SK-N-SH treated with all-trans-retinoic acid at 6 μM for 48 hours (cell line): ENCODE results near the gene MAP7.
"Not testable (repeated sequence)": the region's sequence is repeated elsewhere in the genome, so short reads cannot be mapped to it uniquely, and the experiment has no call there.

Source experiments
- ATAC-seq: fragments of 200-7000 bp; cut with Tn5 transposase; 3 replicates; pipeline ENCODE4 v1.9.1; 2020; ENCODE audit warnings: mild to moderate bottlenecking, moderate library complexity
- CSDC2 ChIP-seq: fragments of 250-450 bp; sonication (Bioruptor Pico); IDR thresholded peaks from 2 replicates; pipeline ENCODE4 v1.5.0; 2020; ENCODE audit warnings: mild to moderate bottlenecking, moderate library complexity
- ESRRG ChIP-seq: fragments of 250-450 bp; sonication (Bioruptor Pico); IDR thresholded peaks from 2 replicates; pipeline ENCODE4 v1.6.1; 2021; ENCODE audit warnings: mild to moderate bottlenecking
- GLIS3 ChIP-seq: fragments of 250-450 bp; sonication (Bioruptor Pico); IDR thresholded peaks from 2 replicates; pipeline ENCODE4 v1.5.0; 2020; ENCODE audit warnings: mild to moderate bottlenecking, moderate library complexity
- OSR1 ChIP-seq: fragments of 250-450 bp; sonication (Bioruptor Pico); IDR thresholded peaks from 2 replicates; pipeline ENCODE4 v1.8.0; 2022; ENCODE audit warnings: moderate library complexity, mild to moderate bottlenecking, inconsistent platforms
- RARB ChIP-seq: fragments of 250-450 bp; sonication (Bioruptor Pico); IDR thresholded peaks from 2 replicates; pipeline ENCODE4 v1.8.0; 2021; ENCODE audit warnings: mild to moderate bottlenecking, moderate library complexity
- SNAI2 ChIP-seq: fragments of 250-450 bp; sonication (Bioruptor Pico); IDR thresholded peaks from 2 replicates; pipeline ENCODE4 v1.5.0; 2020; ENCODE audit warnings: mild to moderate bottlenecking, moderate library complexity
- TCF4 ChIP-seq: fragments of 250-450 bp; sonication (Bioruptor Pico); IDR thresholded peaks from 2 replicates; pipeline ENCODE4 v1.8.0; 2021; ENCODE audit warnings: mild to moderate bottlenecking, moderate library complexity, borderline replicate concordance
- ZC3H10 ChIP-seq: fragments of 250-450 bp; sonication (Bioruptor Pico); IDR thresholded peaks from 2 replicates; pipeline ENCODE4 v1.5.1; 2021; ENCODE audit warnings: mild to moderate bottlenecking, moderate library complexity
- ZFP3 ChIP-seq: fragments of 250-450 bp; sonication (Bioruptor Pico); IDR thresholded peaks from 2 replicates; pipeline ENCODE4 v1.5.0; 2020; ENCODE audit warnings: mild to moderate bottlenecking, moderate library complexity
- ZFP30 ChIP-seq: fragments of 450-650 bp; formaldehyde crosslinking; IDR thresholded peaks from 2 replicates; pipeline ENCODE4 v1.5.0; 2022; ENCODE audit warnings: mild to moderate bottlenecking, moderate library complexity
- ZNF565 ChIP-seq: fragments of 450-650 bp; formaldehyde crosslinking; conservative IDR thresholded peaks from 2 replicates; pipeline ENCODE4 v1.5.0; 2020; ENCODE audit warnings: low read depth, mild to moderate bottlenecking, moderate library complexity
- ZNF70 ChIP-seq: fragments of 450-650 bp; formaldehyde crosslinking; IDR thresholded peaks from 2 replicates; pipeline ENCODE4 v1.5.0; 2020; ENCODE audit warnings: mild to moderate bottlenecking, moderate library complexity
- ZNF8 ChIP-seq: fragments of 450-650 bp; formaldehyde crosslinking; IDR thresholded peaks from 2 replicates; pipeline ENCODE4 v1.5.0; 2020; ENCODE audit warnings: mild to moderate bottlenecking, moderate library complexity
- TF ChIP-seq, protein P1 (sequence below): fragments of 250-450 bp; sonication (Bioruptor Pico); IDR thresholded peaks from 2 replicates; pipeline ENCODE4 v1.5.1; 2021; ENCODE audit warnings: mild to moderate bottlenecking, moderate library complexity
- TF ChIP-seq, protein P2 (sequence below): fragments of 250-450 bp; sonication (Bioruptor Pico); IDR thresholded peaks from 2 replicates; pipeline ENCODE4 v1.8.0; 2021; ENCODE audit warnings: low read depth, mild to moderate bottlenecking, moderate library complexity, borderline replicate concordance
- TF ChIP-seq, protein P3 (sequence below): fragments of 250-450 bp; sonication (Bioruptor Pico); IDR thresholded peaks from 2 replicates; pipeline ENCODE4 v1.8.0; 2020; ENCODE audit warnings: mild to moderate bottlenecking, moderate library complexity, borderline replicate concordance
- TF ChIP-seq, protein P4 (sequence below): fragments of 250-450 bp; sonication (Bioruptor Pico); IDR thresholded peaks from 2 replicates; pipeline ENCODE4 v1.5.1; 2020; ENCODE audit warnings: low read depth, mild to moderate bottlenecking, moderate library complexity

The MAP7 gene

DNA sequence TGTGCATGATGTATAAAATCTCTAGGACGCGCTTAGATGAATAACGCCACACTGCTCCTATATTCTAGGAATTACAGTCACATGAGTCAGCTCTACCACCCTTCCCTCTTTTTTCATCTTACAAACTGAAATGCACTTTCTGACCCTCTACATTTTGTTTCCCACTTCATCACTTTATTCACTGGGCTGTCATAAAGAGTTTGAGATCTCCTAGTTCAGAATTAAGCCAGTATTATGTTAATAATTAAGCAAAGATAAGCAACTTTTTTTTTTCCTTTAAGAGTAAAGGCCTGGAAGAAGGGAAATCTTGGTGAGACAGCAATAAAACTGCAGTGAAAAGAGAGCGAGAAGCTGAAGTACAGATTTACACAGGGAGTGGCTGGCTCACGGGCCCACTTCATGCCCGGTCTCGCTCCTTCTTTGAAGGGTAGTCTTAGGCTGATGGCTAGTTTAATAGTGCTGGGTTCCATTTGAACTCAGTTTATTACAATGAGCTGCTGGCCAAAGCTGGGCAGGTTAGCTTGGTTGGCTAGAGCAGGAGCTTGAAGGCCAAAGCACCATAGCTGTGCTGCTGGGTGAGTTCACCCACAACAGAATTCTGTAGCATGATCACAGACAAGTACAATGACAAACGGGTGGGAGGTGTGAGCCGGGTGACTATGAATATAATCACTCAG, 110.6 kb downstream of the MAP7 start:
- ATAC-seq, result no peak
- TF ChIP-seq, protein P1, sequence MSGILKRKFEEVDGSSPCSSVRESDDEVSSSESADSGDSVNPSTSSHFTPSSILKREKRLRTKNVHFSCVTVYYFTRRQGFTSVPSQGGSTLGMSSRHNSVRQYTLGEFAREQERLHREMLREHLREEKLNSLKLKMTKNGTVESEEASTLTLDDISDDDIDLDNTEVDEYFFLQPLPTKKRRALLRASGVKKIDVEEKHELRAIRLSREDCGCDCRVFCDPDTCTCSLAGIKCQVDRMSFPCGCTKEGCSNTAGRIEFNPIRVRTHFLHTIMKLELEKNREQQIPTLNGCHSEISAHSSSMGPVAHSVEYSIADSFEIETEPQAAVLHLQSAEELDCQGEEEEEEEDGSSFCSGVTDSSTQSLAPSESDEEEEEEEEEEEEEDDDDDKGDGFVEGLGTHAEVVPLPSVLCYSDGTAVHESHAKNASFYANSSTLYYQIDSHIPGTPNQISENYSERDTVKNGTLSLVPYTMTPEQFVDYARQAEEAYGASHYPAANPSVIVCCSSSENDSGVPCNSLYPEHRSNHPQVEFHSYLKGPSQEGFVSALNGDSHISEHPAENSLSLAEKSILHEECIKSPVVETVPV, result no peak
- TF ChIP-seq CSDC2 (CRISPR knock-in tag), result no peak
- TF ChIP-seq ZNF8 (CRISPR knock-in tag), result no peak
- no peak for TF ChIP-seq SNAI2
- TF ChIP-seq, protein P2, sequence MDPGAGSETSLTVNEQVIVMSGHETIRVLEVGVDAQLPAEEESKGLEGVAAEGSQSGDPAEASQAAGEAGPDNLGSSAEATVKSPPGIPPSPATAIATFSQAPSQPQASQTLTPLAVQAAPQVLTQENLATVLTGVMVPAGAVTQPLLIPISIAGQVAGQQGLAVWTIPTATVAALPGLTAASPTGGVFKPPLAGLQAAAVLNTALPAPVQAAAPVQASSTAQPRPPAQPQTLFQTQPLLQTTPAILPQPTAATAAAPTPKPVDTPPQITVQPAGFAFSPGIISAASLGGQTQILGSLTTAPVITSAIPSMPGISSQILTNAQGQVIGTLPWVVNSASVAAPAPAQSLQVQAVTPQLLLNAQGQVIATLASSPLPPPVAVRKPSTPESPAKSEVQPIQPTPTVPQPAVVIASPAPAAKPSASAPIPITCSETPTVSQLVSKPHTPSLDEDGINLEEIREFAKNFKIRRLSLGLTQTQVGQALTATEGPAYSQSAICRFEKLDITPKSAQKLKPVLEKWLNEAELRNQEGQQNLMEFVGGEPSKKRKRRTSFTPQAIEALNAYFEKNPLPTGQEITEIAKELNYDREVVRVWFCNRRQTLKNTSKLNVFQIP (CRISPR knock-in tag), result no peak
- no peak for TF ChIP-seq ZNF565 (CRISPR knock-in tag)
- TF ChIP-seq ZNF70, result no peak
- no peak for TF ChIP-seq ZFP30 (CRISPR knock-in tag)
- TF ChIP-seq, all 23 proteins: peak for 0

DNA sequence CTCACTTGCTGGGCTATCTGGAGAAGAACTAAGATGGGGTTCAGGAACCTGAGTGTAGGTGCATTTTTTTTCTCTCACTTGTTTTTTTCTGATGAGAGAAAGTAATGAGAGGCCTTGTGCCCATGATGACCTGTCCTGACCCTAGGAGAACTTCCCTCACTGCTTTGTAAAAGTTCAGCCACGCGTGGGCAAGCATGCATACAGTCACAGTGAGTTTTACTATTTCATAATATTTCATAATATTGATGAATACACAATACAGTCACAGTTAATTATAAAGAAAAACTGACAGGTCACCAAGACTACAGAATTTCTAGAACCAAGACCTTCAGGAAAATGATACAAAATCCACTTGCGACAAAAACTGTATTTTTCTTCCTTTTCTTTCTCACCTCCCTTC, 111.8 kb downstream of the MAP7 start:
- no peak for ATAC-seq
- TF ChIP-seq ZFP3 (CRISPR knock-in tag), result no peak
- no peak for TF ChIP-seq ESRRG (CRISPR knock-in tag)
- TF ChIP-seq ZC3H10 (CRISPR knock-in tag), result no peak
- no peak for TF ChIP-seq GLIS3 (CRISPR knock-in tag)
- TF ChIP-seq RARB (CRISPR knock-in tag), result no peak
- no peak for TF ChIP-seq TCF4 (CRISPR knock-in tag)
- TF ChIP-seq, all 23 proteins: peak for 0

DNA sequence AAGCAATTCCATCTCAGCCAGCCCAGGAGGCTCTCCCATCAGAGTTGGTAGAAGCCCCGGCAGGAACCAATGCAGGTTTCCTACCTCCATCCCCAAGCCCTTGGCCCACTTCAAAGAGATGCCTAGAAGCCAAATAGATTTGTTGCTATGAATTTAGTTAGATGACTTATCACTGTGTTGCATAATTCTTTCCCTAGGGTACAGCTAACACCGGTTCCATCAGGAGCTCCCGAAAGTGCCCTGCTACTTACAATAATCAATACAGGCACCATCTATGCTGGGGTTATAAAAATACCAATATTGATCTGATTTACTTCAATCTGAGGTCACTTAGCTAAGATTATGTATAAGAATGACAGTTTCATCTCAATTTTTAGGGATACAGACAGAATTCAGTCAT, 113.0 kb downstream of the MAP7 start:
- ATAC-seq, result no peak
- no peak for TF ChIP-seq CSDC2 (CRISPR knock-in tag)
- no peak for TF ChIP-seq OSR1
- TF ChIP-seq, protein P3, sequence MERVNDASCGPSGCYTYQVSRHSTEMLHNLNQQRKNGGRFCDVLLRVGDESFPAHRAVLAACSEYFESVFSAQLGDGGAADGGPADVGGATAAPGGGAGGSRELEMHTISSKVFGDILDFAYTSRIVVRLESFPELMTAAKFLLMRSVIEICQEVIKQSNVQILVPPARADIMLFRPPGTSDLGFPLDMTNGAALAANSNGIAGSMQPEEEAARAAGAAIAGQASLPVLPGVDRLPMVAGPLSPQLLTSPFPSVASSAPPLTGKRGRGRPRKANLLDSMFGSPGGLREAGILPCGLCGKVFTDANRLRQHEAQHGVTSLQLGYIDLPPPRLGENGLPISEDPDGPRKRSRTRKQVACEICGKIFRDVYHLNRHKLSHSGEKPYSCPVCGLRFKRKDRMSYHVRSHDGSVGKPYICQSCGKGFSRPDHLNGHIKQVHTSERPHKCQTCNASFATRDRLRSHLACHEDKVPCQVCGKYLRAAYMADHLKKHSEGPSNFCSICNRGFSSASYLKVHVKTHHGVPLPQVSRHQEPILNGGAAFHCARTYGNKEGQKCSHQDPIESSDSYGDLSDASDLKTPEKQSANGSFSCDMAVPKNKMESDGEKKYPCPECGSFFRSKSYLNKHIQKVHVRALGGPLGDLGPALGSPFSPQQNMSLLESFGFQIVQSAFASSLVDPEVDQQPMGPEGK (CRISPR knock-in tag), result no peak
- TF ChIP-seq, protein P2 (CRISPR knock-in tag), result no peak
- TF ChIP-seq ZFP3 (CRISPR knock-in tag), result no peak

DNA sequence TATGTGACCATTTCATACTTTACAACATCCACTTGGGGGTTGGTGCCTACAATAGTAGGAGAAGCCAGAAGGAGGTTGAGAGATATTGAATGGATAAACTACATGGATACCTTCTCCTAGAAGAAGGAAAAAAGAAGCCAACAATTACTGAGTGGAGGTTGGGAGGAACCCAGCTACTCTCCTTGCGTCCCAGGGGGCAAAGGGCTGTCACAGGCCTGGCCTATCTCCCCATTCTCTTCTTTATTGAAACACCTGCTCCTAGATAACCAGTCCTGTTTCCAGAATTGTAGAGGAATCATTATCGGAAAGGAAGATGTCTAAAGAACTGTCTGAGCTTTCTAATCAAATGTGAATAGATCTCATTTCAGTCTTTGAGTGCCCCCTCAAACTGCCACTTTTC, 115.1 kb downstream of the MAP7 start:
- ATAC-seq, result no peak
- TF ChIP-seq ZNF8 (CRISPR knock-in tag) (no peak), ZNF70 (no peak), ZFP30 (CRISPR knock-in tag) (no peak), RARB (CRISPR knock-in tag) (no peak)
- TF ChIP-seq, protein P4, sequence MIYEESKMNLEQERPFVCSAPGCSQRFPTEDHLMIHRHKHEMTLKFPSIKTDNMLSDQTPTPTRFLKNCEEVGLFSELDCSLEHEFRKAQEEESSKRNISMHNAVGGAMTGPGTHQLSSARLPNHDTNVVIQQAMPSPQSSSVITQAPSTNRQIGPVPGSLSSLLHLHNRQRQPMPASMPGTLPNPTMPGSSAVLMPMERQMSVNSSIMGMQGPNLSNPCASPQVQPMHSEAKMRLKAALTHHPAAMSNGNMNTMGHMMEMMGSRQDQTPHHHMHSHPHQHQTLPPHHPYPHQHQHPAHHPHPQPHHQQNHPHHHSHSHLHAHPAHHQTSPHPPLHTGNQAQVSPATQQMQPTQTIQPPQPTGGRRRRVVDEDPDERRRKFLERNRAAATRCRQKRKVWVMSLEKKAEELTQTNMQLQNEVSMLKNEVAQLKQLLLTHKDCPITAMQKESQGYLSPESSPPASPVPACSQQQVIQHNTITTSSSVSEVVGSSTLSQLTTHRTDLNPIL, result no peak

DNA sequence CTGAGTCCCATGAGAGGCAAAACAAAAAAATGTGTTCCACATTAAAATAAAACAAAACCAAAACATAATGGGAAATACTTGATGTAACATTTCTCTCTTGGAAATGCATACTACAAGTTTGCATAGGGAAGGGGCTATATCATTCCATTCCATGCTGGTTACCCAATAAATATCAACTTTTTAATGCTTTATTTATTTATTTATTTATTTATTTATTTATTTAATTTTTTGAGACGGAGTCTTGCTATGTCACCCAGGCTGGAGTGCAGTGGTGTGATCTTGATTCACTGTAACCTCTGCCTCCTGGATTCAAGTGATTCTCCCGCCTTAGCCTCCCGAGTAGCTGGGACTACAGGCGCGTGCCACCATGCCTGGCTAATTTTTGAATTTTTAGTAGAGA, 118.9 kb downstream of the MAP7 start:
- not testable (repeated sequence) for ATAC-seq
